Prostate gland (tissue), 2 donors: ENCODE results near the gene PCDHB12. TPM values are rescaled to one million over a fixed set of nuclear protein-coding genes. Genes with fewer than 3 reads are reported as not detected.
"Not testable (repeated sequence)": the region's sequence is repeated elsewhere in the genome, so short reads cannot be mapped to it uniquely, and the experiment has no call there.

Experiments used
- DNase-seq: peaks from one replicate; pipeline ENCODE4 v3.0.0-alpha.2; 2019; ENCODE audit warnings: low spot score
- H3K27ac ChIP-seq, 2 donors: fragments of 200-600 bp; sonication (generic); 2 replicates each; pipeline ENCODE4 v1.5.1; 2017 to 2019
- H3K27me3 ChIP-seq: fragments of 200-600 bp; sonication (generic); replicated peaks from 2 replicates; pipeline ENCODE4 v1.5.1; 2019; ENCODE audit not compliant: insufficient read depth
- H3K36me3 ChIP-seq, 2 donors: fragments of 200-600 bp; sonication (generic); 1 replicate in 1 of 2; 2 replicates in 1 of 2; pipeline versions ENCODE4 v1.5.1 to v1.8.1; 2017 to 2019
- H3K4me1 ChIP-seq: fragments of 200-600 bp; sonication (generic); replicated peaks from 2 replicates; pipeline ENCODE4 v1.5.1; 2019
- H3K4me3 ChIP-seq, 2 donors: fragments of 200-600 bp; sonication (generic); 2 replicates each; pipeline ENCODE4 v1.5.1; 2017 to 2019
- H3K9me3 ChIP-seq: fragments of 200-600 bp; sonication (generic); 2 replicates; pipeline ENCODE4 v1.5.1; 2017
- CTCF ChIP-seq, 4 experiments: fragments of 200-600 bp in 2 of 4; fragments of 450-650 bp in 2 of 4; sonication (generic) in 2 of 4; IDR thresholded peaks; 1 replicate in 3 of 4; 2 replicates in 1 of 4; pipeline ENCODE4 v1.5.1; 2016 to 2019; ENCODE audit warnings: antibody characterized with exemption in 4 of 4, mild to moderate bottlenecking in 2 of 4, moderate library complexity in 2 of 4
- POLR2A ChIP-seq: fragments of 450-650 bp; IDR thresholded peaks from one replicate; pipeline ENCODE4 v1.6.1; 2016; ENCODE audit warnings: antibody characterized with exemption, mild to moderate bottlenecking
- POLR2AphosphoS5 ChIP-seq: sonication (generic); formaldehyde crosslinking; IDR thresholded peaks from one replicate; pipeline ENCODE4 v1.6.1; 2017; ENCODE audit warnings: antibody characterized with exemption
- WGBS: methylation state at CpG from one replicate; pipeline ENCODE4 v1.1.5; 2018; 5-methylcytosine and 5-hydroxymethylcytosine counted together
- intact Hi-C: fragments of 100-400 bp; cut with DNase I; formaldehyde crosslinking; loops from one replicate; pipeline ENCODE4 v1.14.2; 2022
- total RNA-seq, 2 donors: library from RNA; depleted of rRNA; stranded (reverse); fragments of >200 nt; gene quantifications; one replicate each; pipeline ENCODE4 v1.1.0, GENCODE V29; 2016

PCDHB12 gene
- total RNA-seq, 2 donors from 2014 or later, result 0.32 to 4.3 TPM

DNA sequence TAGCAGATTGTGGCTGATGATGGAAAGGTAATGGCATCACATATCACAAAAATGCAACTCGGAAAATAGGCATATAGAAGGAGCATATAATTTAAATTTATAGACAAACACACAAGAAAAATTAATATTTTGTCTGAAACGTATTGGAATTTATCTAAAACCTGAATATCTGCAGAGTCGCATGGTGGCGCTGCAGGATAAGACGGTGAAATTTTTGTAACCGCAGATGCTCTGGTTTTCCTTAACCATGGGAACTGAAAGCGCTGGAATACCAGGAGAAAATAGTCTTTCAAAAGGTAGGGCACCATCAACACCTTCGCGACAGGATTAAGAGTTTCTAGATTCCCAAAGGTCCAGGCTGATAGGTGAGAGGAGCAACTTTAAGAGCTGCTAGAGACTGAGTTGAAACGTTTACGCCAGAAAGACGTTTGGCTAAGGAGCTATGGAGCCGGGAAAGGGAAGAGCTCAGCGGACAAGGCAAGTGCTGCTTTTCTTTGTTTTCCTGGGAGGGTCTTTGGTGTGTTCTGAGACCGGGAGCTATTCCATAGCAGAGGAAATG, 25.7 kb downstream of the PCDHB12 start:
- WGBS, result 6% methylated on average over 15 of the region's 15 CpGs
- Histone ChIP-seq H3K9me3 (peaks cover 6% of the 10 kb centered on the region), H3K4me3 (no peak overlapping the region), H3K27ac (no peak overlapping the region), H3K36me3 (no peaks in the 10 kb centered on the region), H3K27me3 (no peaks in the 10 kb centered on the region), H3K4me1 (no peaks in the 10 kb centered on the region)
- intact Hi-C loops, result no loop called here
- TF ChIP-seq POLR2A, result no peak
- no peak for TF ChIP-seq POLR2AphosphoS5
- TF ChIP-seq CTCF (IDR thresholded peaks at IDR 0.05), result no peak
- no peak for DNase-seq

DNA sequence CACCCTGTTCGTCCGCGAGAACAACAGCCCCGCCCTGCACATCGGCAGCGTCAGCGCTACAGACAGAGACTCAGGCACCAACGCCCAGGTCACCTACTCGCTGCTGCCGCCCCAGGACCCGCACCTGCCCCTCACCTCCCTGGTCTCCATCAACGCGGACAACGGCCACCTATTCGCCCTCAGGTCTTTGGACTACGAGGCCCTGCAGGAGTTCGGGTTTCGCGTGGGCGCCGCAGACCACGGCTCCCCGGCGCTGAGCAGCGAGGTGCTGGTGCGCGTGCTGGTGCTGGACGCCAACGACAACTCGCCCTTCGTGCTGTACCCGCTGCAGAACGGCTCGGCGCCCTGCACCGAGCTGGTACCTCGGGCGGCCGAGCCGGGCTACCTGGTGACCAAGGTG, 27.4 kb downstream of the PCDHB12 start:
- H3K36me3 ChIP-seq, intact Hi-C loops, DNase-seq, H3K4me3 ChIP-seq, H3K4me1 ChIP-seq, H3K9me3 ChIP-seq, H3K27ac ChIP-seq, H3K27me3 ChIP-seq: not testable (repeated sequence)
- WGBS, result 22% methylated on average over 24 of the region's 40 CpGs

- TF ChIP-seq CTCF (IDR thresholded peaks at IDR 0.05) (no peak), POLR2A (no peak), POLR2AphosphoS5 (no peak)
- no peak overlapping the region for H3K4me3 ChIP-seq
- no peak for DNase-seq
- no peaks in the 10 kb centered on the region for H3K36me3 ChIP-seq
- H3K27me3 ChIP-seq, result no peaks in the 10 kb centered on the region
- H3K27ac ChIP-seq, result no peak overlapping the region
- 19% methylated on average over 29 of the region's 32 CpGs for WGBS
- no peaks in the 10 kb centered on the region for H3K4me1 ChIP-seq
- intact Hi-C loops, result no loop called here
- peaks cover 9% of the 10 kb centered on the region for H3K9me3 ChIP-seq
Observed at GRCh38 chr5:141236516-141237313, 28.2 kb downstream of the PCDHB12 start.

DNA sequence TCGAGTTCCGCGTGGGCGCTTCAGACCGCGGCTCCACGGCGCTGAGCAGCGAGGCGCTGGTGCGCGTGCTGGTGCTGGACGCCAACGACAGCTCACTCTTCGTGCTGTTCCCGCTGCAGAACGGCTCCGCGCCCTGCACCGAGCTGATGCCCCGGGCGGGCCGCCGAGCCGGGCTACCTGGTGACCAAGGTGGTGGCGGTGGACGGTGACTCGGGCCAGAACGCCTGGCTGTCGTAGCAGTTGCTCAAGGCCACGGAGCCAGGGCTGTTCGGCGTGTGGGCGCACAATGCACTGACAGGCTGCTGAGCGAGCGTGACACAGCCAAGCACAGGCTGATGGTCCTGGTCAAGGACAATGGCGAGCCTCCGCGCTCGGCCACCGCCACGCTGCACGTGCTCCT, 33.0 kb downstream of the PCDHB12 start:
- Histone ChIP-seq H3K4me1 (no peaks in the 10 kb centered on the region), H3K36me3 (no peaks in the 10 kb centered on the region), H3K27ac (no peak overlapping the region), H3K9me3 (peaks cover 9% of the 10 kb centered on the region), H3K27me3 (no peaks in the 10 kb centered on the region), H3K4me3 (no peak overlapping the region)
- TF ChIP-seq POLR2A, result no peak
- no peak for TF ChIP-seq CTCF (IDR thresholded peaks at IDR 0.05)
- no peak for TF ChIP-seq POLR2AphosphoS5
- intact Hi-C loops, result no loop called here
- DNase-seq, result no peak
- WGBS, result 32% methylated on average over 26 of the region's 43 CpGs

DNA sequence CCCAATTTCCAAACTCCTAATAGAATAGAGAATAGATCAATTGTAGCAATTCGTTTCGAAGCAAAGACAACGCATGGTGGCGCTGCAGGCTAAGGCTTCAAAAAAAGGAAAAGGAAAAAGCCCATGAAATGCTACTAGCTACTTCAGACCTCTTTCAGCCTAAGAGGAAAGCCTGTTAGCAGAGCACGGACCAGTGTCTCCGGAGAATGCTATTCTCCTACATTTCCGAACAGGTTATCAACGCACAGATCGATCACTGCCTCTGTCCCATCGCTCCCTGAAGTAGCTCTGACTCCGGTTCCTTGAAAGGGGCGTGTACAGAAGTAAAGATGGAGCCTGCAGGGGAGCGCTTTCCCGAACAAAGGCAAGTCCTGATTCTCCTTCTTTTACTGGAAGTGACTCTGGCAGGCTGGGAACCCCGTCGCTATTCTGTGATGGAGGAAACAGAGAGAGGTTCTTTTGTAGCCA, 36.8 kb downstream of the PCDHB12 start, which contains the start of gene PCDHB15:
Gene PCDHB15, plus strand, starts transcription at position 146 of the 468 bp plus-strand sequence. Its CDS starts 184 bp downstream, at position 330.
- TF ChIP-seq CTCF (IDR thresholded peaks at IDR 0.05), result no peak
- no peak for TF ChIP-seq POLR2A
- TF ChIP-seq POLR2AphosphoS5, result no peak
- Histone ChIP-seq H3K36me3 (no peaks in the 10 kb centered on the region), H3K4me1 (no peaks in the 10 kb centered on the region), H3K27me3 (no peaks in the 10 kb centered on the region), H3K9me3 (no peaks in the 10 kb centered on the region), H3K4me3 (no peak within 1 kb of the TSS), H3K27ac (no peak within 1 kb of the TSS)
- intact Hi-C loops, result no loop called here
- DNase-seq, result no peak
- WGBS, result 8% methylated on average over 16 of the region's 16 CpGs

DNA sequence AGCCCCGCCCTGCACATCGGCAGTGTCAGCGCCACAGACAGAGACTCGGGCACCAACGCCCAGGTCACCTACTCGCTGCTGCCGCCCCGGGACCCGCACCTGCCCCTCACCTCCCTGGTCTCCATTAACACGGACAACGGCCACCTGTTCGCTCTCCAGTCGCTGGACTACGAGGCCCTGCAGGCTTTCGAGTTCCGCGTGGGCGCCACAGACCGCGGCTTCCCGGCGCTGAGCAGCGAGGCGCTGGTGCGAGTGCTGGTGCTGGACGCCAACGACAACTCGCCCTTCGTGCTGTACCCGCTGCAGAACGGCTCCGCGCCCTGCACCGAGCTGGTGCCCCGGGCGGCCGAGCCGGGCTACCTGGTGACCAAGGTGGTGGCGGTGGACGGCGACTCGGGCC, 38.5 kb downstream of the PCDHB12 start:
- DNase-seq, H3K9me3 ChIP-seq, H3K27me3 ChIP-seq, H3K4me1 ChIP-seq, H3K36me3 ChIP-seq, intact Hi-C loops, H3K4me3 ChIP-seq, H3K27ac ChIP-seq: not testable (repeated sequence)
- WGBS, result 36% methylated on average over 25 of the region's 42 CpGs

GRCh38 chr5:141247434-141247833, 38.9 kb downstream of the PCDHB12 start:
- intact Hi-C loops, DNase-seq, H3K27ac ChIP-seq, H3K36me3 ChIP-seq, H3K9me3 ChIP-seq, H3K4me1 ChIP-seq, H3K27me3 ChIP-seq, H3K4me3 ChIP-seq: not testable (repeated sequence)
- 50% methylated on average over 24 of the region's 34 CpGs for WGBS
